GM12875 (cell line): ENCODE results near the gene PIEZO1.
A peak's percentile ranks its signal among the peaks of the same experiment; 100 is the strongest.

Experiments
- H3K4me3 ChIP-seq: one replicate; pipeline ENCODE4 v1.5.1; 2011; ENCODE audit warnings: low read depth, low read length, control low read depth
- TF ChIP-seq, protein P1 (sequence below): IDR thresholded peaks from 2 replicates; pipeline ENCODE4 v1.5.1; 2011; ENCODE audit warnings: low read depth, mild to moderate bottlenecking, control low read depth, inconsistent platforms, low read length, moderate library complexity, borderline replicate concordance; ENCODE audit not compliant: insufficient read depth

The PIEZO1 gene

DNA sequence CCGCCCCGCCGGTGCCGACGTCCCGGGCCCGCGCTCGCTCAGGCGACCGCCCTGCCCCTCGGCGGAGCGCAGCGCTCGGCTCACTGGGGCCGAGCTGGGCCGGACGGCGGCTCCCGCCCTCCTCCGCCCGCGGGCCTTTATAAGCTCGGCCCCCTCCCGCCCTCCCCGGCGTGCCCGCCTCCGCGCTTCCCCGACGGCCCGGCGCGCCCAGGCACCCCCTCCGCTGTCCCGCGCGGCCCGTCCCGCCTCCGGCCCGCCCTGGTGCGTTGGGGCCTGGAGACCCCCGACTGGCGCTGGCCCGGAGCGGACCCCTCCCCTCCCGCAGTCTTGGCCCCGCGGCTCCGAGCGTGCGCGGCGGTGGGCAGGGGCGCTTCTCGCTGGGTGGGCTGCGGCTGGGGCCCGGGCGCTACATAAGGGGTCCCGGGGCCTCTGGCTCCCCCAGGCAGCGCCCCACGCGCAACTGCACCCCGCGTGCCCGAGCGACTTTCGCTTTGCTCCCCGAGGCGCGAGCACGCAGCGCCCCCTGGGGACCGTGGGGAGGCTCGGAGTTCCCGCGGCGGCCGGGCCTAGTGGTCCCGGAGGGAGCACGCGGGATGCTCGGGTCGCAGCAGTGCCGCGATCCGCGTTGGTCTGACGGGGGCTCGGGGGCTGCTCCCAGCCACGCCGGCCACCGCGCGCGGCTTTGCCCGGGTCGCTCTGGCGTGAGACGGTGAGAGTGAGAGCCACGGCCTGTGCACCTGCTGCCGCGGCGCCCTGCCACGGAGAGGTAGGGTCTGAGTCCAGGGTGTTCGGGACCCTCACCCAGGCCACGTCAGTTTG is at the start of gene PIEZO1:
Gene PIEZO1, minus strand, starts transcription at position 115 of the 819 bp plus-strand sequence. CDS start 256 bp downstream, outside the sequence.
- TF ChIP-seq, protein P1, sequence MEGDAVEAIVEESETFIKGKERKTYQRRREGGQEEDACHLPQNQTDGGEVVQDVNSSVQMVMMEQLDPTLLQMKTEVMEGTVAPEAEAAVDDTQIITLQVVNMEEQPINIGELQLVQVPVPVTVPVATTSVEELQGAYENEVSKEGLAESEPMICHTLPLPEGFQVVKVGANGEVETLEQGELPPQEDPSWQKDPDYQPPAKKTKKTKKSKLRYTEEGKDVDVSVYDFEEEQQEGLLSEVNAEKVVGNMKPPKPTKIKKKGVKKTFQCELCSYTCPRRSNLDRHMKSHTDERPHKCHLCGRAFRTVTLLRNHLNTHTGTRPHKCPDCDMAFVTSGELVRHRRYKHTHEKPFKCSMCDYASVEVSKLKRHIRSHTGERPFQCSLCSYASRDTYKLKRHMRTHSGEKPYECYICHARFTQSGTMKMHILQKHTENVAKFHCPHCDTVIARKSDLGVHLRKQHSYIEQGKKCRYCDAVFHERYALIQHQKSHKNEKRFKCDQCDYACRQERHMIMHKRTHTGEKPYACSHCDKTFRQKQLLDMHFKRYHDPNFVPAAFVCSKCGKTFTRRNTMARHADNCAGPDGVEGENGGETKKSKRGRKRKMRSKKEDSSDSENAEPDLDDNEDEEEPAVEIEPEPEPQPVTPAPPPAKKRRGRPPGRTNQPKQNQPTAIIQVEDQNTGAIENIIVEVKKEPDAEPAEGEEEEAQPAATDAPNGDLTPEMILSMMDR: peak; percentile 95
- H3K4me3 ChIP-seq: peak within 1 kb of the TSS; percentile 81

- no peak overlapping the region for H3K4me3 ChIP-seq
- TF ChIP-seq, protein P1: no peak
These were observed 49.6 kb upstream of the PIEZO1 start for GRCh38 chr16:88834670-88835069.

- no peak overlapping the region for H3K4me3 ChIP-seq
- TF ChIP-seq, protein P1: no peak
These were observed 48.1 kb upstream of the PIEZO1 start for GRCh38 chr16:88833086-88833485.

DNA sequence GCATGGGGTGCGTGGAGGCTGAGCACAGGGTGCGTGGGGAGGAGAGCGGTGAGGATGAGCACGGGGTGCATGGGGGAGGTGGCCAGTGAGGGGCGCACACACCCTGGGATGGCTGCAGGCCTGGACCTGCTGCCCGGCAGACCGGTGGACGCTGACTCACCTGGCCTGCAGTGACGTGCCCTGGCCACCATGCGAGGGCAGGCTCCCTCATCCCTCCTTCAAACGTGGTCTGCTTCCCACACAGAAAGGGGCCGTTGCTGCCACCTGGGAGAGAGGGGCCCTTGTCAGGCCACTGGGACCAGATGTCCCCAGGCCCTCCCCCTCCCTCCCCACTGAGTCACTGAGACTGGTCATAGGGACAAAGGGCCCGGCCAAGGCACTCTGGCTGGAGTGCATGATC is 46.8 kb upstream of the PIEZO1 start:
- H3K4me3 ChIP-seq: no peak overlapping the region
- TF ChIP-seq, protein P1: no peak

DNA sequence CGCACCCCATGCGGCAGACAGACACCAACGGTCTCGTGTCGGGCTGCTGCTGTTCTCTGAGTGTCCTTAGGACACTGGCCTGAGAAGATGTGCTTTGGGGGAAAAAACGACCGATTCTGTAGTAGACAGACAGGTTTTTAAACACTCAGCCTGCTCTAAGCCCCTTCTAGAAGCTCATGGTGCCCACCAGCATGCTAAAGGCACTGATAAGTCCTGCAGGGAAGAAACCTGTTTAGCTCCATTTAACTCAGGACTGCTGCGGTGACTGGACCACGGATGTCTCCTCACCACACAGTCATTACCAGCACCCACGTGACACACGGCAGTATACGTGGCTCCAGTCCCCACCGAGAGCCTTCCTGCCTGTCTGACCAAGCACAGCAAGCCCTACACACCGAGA is 45.8 kb upstream of the PIEZO1 start:
- TF ChIP-seq, protein P1: no peak
- H3K4me3 ChIP-seq: no peak overlapping the region

- TF ChIP-seq, protein P1: no peak
- H3K4me3 ChIP-seq: no peak overlapping the region
These were observed 45.2 kb upstream of the PIEZO1 start for GRCh38 chr16:88830258-88830657.

- TF ChIP-seq, protein P1: no peak
- no peak overlapping the region for H3K4me3 ChIP-seq
These were observed 43.7 kb upstream of the PIEZO1 start for GRCh38 chr16:88828711-88829110.
